NCI-H774 (cell line): ENCODE measurements around the gene IQSEC3.
"Not testable (repeated sequence)": the region's sequence is repeated elsewhere in the genome, so short reads cannot be mapped to it uniquely, and the experiment has no call there.

Experiments
- DNase-seq: peaks from one replicate; lab custom pipeline; 2025; lab: John Stamatoyannopoulos, UW

IQSEC3 gene

GRCh38 chr12:111699-112493 is 45.3 kb downstream of the IQSEC3 start:
- DNase-seq, result no peak

GRCh38 chr12:113347-113746 is 46.8 kb downstream of the IQSEC3 start:
- DNase-seq, result no peak

DNA sequence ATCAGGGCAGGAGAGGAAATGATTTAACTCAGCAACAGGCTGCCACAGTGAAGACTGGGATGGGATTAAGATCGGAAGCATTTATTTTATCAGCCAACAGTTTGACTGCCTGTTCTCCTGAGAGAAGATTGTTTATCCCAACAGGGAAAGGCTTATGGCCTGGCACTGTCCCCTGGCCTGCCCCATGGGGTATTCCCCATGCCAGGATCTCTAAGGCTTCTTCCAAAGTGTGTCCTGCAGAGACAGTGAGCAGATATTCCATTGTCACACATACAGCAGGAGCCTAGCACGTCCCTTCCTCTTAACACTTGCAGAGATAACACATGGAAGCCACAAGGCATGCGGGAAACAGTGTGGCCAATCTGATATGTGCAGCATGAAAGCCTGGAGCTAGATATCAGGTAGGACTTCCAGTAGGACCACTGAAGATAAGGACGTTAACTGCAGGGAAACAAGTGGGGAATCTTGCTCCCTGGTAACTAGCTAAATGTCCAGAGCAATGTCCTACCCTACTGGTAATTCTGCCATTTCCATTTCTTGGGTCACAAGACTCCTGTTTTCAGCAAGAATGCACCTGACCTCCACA is 48.2 kb downstream of the IQSEC3 start:
- DNase-seq, result no peak

- DNase-seq, result no peak
These were observed 49.0 kb downstream of the IQSEC3 start for GRCh38 chr12:115518-115917.

GRCh38 chr12:115960-116915 is 49.7 kb downstream of the IQSEC3 start:
- DNase-seq, result no peak

DNA sequence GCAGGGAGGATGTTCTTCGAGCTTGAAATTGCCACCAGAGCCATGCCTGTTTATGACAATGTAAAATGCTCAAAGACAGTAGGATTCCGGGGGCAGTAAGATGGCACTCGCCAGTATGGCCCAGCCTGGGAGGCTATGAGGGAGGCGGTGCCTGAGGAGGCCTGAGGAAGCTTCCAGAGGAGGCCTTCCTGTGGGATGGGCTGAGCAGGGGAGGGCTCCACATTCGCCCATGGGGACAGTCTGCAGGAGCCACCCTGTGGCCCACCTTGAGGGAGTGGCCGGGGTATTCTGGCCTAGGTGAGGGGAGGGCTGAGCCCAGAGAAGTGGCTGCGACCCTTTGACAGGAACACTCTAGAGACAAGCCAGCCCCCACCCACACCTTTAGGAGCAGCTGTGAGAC is 50.7 kb downstream of the IQSEC3 start:
- DNase-seq, result no peak

GRCh38 chr12:117816-118345 is 51.3 kb downstream of the IQSEC3 start:
- no peak for DNase-seq

DNA sequence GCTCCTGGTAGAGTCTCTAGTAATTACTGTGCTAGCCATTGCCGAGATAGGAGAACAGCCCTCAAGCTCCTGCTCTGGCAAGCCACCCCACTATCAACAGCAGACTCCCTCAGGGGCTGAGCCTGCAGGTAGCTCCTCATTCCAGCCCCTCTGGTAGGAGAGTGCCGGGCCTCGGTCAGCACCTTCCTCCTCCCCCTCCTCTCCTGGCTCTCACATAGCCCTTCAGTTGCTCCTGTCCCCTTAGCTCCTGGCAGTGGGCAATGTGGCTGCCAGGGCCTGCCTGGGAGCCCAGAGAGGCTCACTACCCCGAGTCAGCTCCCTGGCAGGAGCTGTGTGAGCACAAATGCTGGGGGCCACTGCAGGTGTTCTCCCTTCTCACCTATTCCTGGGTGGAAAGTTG is 52.0 kb downstream of the IQSEC3 start:
- no peak for DNase-seq

DNA sequence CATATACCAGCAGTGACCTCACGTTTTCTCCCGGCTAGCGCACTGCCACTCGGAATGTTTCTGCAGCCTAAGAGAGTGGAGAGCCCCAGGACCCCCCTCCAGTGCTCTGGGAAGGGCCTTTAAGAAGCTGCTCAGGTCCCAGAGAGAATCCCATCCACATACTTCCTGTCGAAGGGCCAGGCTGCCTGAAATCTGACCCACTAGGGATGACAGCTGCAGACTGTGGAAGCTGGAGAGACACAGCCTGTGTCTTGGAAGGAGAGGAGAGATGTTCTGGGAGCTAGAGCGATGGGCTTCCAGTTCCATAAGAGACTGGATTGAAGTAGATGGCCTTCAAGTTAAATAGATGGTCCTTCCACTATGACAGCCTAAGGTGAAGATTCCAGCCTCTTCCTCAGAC is 54.4 kb downstream of the IQSEC3 start:
- DNase-seq, result no peak

DNA sequence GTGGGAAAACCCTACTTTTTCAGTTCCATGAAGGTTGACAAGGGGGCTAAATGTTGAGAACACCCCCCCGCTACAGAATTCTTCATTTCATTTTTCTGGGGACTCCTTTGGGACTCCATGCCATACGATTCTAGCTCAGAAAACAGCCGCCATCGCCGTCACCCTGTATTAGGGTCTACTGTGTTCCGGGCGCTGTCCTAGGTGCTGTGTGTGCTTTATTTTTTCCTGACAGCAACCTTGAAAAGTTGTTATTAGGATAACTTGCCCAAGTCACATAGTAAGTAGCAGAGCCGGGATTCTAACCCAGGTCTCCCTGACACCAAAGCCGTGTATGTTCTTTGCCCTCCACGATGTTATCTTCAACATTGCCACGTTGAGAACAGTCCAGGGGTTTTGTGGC is 55.1 kb downstream of the IQSEC3 start:
- no peak for DNase-seq

DNA sequence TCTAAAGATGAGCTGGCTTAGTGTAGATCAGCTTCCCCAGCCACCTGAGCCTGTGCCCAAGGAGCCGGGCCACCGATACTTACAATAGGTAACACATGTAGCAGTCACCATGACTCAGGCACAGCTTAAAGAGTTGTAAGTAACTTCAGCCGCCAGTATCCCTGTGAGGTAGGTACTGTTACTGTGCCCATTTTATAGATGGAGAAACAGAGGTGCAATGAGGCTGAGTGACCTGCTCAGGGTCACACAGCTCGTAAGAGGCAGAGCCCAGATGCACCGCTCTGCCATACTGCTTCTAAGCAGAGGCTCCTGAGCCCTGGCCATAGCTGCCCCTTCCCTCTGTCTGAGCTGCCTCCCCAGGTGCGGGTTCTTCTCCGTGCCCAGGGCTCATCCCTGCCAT is 58.5 kb downstream of the IQSEC3 start:
- DNase-seq, result no peak

- DNase-seq, result no peak
These were observed 59.0 kb downstream of the IQSEC3 start for GRCh38 chr12:125566-125965.

DNA sequence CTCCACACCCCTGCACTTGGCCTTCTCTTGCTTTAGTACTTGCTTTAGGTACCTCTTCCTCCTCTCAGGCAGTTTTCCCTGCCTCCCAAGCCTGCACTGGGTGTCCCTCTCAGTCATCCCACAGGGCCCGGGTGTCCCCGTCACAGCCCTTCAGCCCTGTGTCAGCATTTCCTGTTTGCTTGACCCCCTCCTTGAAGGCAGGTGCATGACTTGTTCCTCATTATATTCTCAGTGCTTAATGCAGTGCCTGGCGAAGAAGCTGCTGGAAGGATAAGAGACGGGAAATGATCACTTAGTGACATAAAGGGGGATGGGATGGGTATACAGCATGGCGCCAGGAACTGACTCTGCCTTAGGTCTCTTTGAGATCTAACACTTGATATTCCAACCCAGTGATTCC is 61.5 kb downstream of the IQSEC3 start:
- DNase-seq, result no peak

DNA sequence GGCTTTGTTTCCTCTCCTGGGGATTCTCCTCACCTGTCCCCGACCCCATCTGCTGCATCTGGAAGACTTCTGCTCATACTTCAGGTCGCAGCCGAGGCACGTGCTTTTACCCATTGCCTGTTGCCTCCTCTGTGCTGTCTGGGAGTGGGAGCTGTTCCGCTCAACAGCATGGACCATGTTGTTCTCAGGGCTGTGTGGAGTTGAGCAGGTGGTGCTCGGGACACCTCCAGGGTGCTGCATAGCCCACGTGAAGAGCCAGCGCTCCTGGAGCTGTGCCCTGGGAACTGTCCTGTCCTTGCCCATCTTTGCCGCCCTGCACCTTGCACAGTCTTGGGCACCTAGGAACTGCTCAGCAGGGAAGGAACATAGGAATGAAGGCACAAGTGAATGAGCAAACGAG is 62.4 kb downstream of the IQSEC3 start:
- DNase-seq, result no peak

GRCh38 chr12:130519-130918 is 64.0 kb downstream of the IQSEC3 start:
- no peak for DNase-seq

DNA sequence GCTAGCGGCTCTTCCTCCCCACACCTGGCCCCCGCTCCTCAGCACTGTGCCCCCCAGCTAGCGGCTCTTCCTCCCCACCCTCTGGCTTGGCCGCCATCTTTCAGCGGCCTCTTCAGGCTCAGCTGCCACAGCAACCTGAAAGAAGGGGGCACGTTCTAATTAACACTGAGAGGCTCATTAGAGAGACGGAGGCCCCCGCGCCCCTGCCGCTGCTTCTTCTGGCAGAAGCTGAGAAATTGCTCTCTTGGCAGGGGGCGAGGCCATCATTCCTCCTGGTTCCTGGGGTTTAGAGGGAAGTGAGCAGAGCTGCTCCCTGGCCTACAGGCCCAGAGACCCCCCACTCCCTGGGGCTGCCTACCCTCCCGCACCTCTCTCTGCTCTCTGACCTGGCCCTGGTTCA is 64.4 kb downstream of the IQSEC3 start:
- DNase-seq, result no peak

GRCh38 chr12:131732-132495 is 65.3 kb downstream of the IQSEC3 start:
- no peak for DNase-seq

DNA sequence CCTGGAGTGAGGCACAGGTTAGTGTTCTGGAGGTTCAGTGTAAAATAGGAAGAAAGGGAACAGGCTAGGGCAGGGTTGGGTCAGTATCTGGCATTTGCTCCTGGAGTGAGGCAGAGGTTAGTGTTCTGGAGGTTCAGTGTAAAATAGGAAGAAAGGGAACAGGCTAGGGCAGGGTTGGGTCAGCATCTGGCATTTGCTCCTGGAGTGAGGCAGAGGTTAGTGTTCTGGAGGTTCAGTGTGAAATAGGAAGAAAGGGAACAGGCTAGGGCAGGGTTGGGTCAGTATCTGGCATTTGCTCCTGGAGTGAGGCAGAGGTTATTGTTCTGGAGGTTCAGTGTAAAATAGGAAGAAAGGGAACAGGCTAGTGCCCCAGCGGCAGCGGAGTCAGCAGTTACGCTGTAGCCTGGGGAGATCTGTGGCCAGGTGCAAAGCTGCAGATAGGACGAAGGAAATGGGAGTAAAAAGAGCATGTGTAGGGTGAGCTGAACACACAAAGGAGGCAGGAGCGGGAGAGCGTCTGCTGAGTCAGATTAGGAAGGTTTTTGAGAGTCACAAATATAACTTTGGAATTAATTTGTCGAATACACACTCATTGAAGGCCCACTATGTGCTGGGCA is 67.2 kb downstream of the IQSEC3 start:
- not testable (repeated sequence) for DNase-seq

- DNase-seq, result no peak
These were observed 68.6 kb downstream of the IQSEC3 start for GRCh38 chr12:135138-135537.

- DNase-seq, result no peak
These were observed 71.8 kb downstream of the IQSEC3 start for GRCh38 chr12:138171-138897.
